GM08714 (cell line): ENCODE results near the gene CACNA1H.
"Not testable (repeated sequence)": the region's sequence is repeated elsewhere in the genome, so short reads cannot be mapped to it uniquely, and the experiment has no call there.

Source experiments
- H3K4me3 ChIP-seq: fragments of 200-500 bp; sonication (Bioruptor generic); 2 replicates; pipeline ENCODE4 v1.5.1; 2014; ENCODE audit warnings: mild to moderate bottlenecking, low read length, inconsistent platforms
- ZNF274 ChIP-seq: IDR thresholded peaks from 2 replicates; pipeline ENCODE4 v1.6.1; 2012; ENCODE audit warnings: mild to moderate bottlenecking, low read depth, low read length

The CACNA1H gene

GRCh38 chr16:1176280-1176897 lies 23.5 kb downstream of the CACNA1H start:
- no peak overlapping the region for H3K4me3 ChIP-seq
- TF ChIP-seq ZNF274, result no peak

DNA sequence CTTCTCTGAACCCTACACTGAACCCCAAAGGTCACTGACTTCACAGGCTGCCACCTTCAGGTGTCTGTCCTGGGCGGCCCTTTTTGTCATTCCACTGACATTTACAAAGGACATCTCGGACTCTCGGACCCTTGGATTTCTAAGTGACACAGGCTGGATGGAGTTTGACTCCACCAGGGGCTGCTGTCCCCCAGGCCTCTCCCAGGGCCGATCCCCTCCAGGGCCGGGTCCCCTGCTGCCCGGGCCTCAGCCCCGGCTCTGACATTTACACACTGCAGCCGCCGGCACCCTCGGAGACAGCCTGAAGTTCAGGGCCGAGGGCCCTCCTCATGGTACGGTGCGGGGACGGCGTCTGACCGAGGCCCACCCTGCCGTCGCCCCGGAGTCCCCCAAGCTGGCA lies 24.1 kb downstream of the CACNA1H start:
- no peak overlapping the region for H3K4me3 ChIP-seq
- no peak for TF ChIP-seq ZNF274

DNA sequence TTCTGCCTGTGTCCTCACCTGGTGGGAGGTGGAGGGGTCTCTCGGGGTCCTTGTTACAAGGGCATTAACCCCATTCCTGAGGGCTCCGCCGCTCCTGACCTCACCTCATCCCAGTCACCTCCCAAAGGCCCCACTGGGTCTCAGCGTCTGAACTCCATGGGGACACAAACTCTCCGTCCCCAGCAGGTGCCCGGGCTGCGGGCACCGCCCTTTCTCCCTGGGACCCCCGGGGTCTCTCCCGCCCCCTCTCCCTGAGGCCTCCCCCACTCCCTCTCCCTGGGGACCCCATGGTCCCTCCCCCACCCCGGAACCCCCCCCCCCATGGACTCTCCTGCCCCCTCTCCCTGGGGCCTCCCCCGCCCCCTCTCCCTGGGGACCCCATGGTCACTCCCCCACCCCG lies 24.8 kb downstream of the CACNA1H start:
- no peak for TF ChIP-seq ZNF274
- no peak overlapping the region for H3K4me3 ChIP-seq

DNA sequence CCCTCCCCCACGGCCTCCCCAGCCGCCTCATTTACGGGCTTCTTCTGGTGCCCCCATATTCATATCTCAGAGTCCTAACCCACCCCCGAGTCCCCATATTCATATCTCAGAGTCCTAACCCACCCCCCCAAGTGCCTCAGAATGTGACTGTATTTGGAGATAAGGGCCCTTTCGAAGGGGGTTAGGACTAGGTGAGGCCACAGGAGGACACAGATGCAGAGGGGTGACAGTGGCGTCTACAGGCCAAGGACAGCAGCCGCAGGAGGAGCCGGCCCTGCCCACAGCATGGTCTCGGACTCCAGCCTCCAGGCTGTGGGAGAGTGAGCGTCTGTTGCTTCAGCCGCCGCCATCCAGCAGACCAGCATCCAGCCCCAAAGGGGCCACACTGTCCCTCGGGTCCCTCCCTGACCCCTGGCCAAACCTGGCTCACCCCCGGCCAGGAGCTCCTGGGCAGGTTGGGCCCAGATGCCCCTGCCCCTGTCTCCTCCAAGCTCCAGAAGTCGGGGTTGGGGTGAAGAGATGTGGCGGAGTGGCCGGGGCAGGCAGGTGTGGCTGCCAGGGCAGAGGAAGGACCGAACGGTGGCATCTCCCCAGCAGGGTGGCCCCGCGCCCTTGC lies 25.5 kb downstream of the CACNA1H start:
- H3K4me3 ChIP-seq, result no peak overlapping the region
- TF ChIP-seq ZNF274, result no peak

DNA sequence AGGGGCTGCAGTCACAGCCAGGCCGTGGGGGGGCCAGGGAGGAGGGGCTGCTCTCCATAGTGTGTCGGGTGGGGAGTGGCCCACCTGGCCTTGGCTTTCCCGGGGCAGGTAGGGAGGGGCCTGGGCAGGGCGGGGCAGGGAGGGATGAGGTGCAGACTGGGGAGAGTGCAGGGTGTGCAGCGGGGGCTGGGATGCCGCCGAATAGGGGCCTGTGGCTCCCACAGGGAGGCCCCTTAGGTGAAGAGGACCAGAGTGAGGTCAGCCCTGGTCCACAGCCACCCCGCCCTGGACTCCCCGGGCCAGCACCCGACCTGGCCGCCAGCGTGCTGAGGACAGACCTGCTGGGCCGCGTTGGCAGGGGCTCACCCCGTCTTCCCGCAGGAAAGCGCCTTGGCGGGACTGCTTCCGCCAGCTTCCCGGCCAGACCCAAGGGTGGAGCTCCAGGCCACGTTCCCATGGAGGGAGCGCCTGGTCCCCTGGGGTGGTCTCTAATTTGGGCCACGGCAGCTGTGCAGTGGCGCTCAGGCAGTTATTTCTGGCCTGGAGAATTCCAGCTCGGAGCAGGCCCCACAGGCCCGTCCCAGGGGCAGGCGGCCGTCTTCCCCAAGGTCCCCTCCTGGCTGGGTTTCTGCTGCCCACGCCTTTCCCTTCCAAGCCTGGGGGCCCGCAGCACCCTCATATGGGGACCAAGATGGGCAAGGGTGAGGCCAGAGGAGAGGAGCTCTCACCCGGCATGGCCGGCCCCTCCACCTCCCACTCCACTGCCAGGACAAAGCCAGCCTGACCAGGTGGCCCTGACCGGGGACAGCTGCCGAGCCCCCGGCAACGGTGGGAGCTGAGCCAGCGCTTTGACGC lies 27.9 kb downstream of the CACNA1H start:
- no peak for TF ChIP-seq ZNF274

DNA sequence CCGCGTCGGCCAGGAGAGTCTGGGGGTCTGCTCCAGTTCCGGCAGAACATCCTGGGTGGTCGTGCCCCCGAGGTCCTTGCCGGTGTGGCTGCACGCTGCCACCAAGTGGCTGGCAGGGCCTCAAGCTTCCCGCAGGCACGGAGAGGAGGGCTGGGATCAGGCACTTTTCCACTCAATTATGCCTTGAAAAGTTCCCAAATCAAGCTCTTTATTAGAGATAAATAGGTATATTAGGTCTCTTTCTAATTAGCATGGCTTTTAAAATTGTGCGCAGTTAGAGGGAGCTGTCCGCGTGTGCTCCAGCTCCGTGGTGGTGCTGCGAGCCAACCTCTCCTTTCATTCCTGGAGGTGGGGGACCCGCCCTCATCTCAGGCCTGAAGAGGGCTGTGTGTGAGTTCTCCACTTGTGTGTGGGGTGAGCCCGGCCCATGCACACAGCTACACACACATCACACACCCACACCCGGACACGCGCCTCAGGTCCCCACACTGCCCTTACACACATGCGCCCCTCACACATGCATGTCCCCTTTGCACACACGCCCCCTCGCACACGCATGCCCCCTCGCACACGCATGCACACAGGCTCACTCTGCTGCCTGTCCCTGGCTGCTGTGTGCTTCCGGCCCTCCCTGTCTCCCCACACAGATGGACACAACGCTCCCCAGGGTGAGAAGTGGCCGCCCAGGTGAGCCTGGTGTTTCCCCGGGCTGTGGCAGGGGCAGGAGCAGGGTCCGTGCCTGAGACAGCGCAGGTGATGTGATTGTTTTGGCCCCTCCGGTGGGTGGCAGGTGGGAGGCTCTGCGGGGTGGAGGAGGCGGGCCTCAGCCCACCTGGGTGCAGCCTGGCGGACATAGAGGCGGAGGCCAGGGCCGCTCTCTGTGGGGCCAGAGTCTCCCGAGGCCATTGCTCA lies 28.8 kb downstream of the CACNA1H start:
- H3K4me3 ChIP-seq, result no peak overlapping the region
- TF ChIP-seq ZNF274, result no peak

More for the DNA sequence above, 27.9 kb downstream of the CACNA1H start:
- no peak overlapping the region for H3K4me3 ChIP-seq

DNA sequence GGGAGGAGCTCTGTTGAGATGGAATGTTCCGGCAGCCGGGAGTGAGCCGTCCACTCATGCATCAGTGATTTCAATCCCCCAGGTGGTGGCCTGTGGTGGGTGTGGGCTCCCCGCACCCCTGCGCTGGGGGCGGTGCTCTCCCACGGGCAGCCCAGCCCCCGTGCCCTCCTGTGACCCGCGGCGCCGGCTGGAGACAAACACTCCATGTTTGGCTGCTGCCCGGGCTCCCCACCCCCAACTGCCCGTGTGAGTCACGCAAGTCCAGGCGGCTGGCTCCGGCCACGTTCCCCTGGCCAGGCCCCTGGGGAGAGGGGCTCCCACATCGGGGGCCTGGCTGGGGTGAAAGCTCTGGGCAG lies 29.4 kb downstream of the CACNA1H start:
- H3K4me3 ChIP-seq, result no peak overlapping the region
- no peak for TF ChIP-seq ZNF274

DNA sequence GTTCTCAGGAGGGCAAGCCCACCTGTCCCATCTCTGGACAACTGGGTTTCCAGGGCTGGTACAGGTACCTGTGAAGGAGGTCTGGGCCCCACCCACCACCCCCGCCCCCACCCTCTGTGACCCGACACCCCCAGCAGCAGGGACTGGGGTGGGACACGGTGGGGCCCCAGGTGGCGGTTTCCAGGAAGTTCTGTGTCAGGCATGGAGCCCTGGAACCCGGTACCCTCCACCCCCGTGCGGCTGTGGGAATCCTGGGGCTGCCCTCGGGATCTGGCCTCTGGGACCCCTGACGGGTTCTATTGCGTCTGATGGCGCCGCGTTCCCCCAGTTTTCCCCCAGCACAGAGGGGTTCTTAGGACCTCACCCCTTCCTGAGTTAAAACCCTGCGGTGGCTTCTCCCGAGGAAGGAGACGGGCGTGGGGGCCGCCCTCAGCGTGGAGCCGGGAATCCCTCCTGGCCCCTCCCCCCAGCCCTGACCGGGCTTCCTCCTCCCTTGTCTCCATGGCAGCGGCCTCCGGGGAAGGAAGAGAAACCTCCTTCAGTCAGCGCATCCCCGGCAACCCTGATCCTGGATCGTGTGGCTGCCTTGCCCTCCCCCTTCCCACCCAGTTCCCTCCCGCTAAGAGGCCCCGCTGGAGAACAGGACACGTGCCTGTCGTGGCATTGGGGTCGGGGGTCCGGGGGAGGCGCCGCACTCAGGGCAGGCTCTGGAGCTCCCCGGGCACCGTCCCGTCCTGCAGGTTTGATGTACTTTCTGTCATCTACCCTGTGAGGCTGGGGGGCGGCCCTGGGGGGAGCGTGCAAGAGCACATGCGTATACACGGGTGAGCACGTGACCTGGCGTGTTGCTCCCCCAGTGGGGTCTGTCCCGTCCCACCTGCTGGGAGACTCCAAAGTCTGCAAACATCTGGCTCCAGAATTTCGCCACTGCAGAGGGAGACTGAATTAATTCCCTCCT lies 30.3 kb downstream of the CACNA1H start:
- no peak overlapping the region for H3K4me3 ChIP-seq
- no peak for TF ChIP-seq ZNF274

DNA sequence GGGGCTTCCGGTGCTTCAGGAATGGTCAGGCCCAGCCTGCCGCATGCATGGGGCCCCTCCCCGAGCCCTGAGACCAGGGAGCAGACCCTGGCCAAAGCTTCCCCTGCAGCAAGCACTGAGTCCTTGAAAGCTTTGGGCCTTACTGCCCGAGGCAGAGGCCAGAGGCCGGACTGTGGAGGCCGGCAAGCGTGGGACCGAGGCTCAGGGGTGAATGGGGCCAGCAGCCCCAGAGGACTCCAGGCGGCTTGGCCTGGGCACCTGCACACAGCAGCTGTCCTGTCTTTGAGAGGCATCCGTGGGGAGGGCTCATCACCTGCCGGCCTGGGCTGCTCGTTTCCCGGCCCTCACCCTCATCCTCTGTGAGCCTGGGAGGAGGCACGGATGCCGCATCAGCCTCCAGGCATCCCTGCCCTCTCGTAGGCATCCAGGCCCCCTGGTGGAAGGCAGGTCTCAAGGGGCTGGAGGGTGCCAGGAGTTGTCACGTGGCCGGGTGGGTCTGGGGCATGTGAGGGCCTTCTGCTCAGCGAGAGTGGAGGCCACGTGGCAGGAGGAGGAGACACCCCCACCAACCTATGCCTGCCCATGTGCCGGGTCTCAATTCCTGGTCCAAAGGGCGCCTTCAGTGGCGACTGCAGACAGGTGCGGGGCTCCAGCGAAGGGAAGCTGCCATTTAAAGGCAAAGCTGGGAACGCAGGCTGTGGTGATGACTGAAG lies 31.4 kb downstream of the CACNA1H start:
- no peak for TF ChIP-seq ZNF274
- no peak overlapping the region for H3K4me3 ChIP-seq

GRCh38 chr16:1184980-1185379 lies 32.1 kb downstream of the CACNA1H start:
- no peak for TF ChIP-seq ZNF274
- H3K4me3 ChIP-seq, result no peak overlapping the region

DNA sequence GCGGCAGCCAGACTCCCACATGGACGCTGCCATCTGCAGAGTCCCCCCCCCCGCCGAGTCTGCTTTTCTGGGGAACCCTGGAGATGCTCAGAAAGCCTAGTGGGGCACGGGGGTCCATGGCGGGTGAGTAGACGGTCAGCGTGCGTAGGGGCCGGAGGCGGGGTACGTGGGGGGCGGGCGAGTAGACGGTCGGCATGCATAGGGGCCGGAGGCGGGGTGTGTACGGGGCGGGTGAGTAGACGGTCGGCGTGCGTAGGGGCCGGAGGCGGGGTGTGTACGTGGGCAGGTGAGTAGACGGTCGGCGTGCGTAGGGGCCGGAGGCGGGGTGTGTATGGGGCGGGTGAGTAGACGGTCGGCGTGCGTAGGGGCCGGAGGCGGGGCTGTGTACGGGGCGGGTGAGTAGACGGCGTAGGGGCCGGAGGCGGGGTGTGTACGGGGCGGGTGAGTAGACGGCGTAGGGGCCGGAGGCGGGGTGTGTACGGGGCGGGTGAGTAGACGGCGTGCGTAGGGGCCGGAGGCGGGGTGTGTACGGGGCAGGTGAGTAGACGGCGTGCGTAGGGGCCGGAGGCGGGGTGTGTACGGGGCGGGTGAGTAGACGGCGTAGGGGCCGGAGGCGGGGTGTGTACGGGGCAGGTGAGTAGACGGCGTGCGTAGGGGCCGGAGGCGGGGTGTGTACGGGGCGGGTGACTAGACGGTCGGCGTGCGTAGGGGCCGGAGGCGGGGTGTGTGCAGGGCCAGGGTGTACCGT lies 32.7 kb downstream of the CACNA1H start:
- not testable (repeated sequence) for H3K4me3 ChIP-seq

- no peak for TF ChIP-seq ZNF274
- no peak overlapping the region for H3K4me3 ChIP-seq
These were observed 35.7 kb downstream of the CACNA1H start for GRCh38 chr16:1188432-1189189.
